Ureter (tissue), 1 donor: Measurements from ENCODE around the gene CD46. TPM values are rescaled to one million over a fixed set of nuclear protein-coding genes. Genes with fewer than 3 reads are reported as not detected.
"Not testable (repeated sequence)": the region's sequence is repeated elsewhere in the genome, so short reads cannot be mapped to it uniquely, and the experiment has no call there.

ENCODE experiments used
- DNase-seq: peaks from one replicate; pipeline ENCODE4 v3.0.0-alpha.2; 2020; ENCODE audit warnings: low spot score
- total RNA-seq: library from RNA; stranded (reverse); gene quantifications from one replicate; pipeline ENCODE4 v1.2.4, GENCODE V29; 2023
- donor health status: DM: yes; HTN: yes; CAD: no.

CD46 gene
- total RNA-seq, result 348 TPM

DNA sequence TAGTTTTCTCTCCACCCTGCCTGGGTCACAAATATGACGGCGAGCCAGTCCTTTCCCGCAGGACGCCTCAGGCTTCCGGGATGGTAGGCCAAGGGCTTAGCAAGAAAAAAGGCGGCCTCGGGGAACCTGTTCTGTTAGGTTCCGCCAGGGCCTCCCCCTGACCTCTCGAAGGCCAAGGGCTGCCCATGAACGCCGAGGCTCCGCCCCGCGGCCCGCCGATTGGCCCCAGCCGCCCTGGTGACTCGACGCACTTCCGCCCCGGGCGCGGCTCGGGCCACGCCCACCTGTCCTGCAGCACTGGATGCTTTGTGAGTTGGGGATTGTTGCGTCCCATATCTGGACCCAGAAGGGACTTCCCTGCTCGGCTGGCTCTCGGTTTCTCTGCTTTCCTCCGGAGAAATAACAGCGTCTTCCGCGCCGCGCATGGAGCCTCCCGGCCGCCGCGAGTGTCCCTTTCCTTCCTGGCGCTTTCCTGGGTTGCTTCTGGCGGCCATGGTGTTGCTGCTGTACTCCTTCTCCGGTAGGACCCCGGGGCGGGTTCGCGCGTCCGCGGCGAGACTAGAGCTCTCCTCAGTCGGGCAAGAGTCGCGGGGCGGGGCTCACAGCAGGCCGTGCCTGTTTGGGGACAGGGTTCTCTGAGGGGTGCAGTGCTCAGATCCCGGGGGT is at the start of gene CD46:
Gene CD46, plus strand, starts transcription at position 265 of the 666 bp plus-strand sequence. Its CDS starts 159 bp downstream, at position 424.
- peak; percentile 97 for DNase-seq

DNA sequence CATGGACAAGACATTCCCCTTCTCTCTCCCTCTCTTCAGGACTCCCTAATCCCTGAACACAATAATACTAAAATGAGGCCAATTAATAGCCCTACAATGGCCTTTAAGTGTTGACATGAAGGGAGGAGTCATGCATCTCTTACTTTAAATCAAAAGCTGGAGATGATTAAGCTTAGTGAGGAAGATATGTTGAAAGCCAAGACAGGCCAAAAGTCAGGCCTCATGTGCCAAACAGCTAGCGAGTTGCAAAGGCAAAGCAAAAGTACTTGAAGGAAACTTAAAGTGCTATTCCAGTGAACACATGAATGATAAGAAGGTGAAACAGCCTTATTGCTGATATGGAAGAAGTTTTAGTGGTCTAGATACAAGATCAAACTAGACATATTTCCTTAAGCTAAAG is 49.5 kb upstream of the CD46 start:
- no peak for DNase-seq

GRCh38 chr1:207703712-207704111 is 48.1 kb upstream of the CD46 start:
- DNase-seq, result no peak

DNA sequence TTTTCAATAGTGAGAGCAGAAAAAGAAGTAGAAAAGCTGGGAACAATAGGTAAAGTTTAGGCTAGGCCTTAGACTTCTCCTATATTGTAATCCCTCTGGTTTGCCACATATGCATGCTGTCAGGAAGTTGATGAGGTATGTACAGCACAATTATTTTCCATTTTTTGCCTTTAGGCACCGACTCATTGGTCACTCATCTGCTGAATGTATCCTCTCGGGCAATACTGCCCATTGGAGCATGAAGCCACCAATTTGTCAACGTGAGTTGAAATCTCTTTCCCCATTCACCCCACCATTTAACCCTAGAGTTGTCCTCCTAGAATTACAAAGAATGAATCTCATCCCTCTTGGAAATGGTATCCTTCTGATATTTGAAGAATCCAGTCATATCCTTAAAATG is 43.9 kb upstream of the CD46 start:
- DNase-seq, result not testable (repeated sequence)

DNA sequence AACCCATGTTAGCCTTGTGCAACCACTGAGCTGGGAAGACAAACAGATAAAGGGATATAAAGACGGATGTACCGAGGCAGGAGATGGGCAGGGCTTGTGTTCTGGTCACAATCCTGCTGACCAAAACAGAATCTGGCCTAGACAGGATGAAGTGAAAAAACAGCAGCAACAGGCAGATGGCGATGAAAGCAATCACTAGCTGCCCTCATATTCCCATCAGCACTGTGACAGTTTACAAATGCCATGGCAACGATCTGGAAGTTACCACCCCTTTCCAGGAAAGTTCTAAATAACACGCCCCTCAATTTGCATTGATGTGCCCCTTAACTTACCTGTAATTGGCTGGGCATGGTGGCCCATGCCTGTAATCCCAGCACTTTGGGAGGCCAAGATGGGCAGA is 40.6 kb upstream of the CD46 start:
- DNase-seq, result no peak

- DNase-seq, result not testable (repeated sequence)
Measured at GRCh38 chr1:207712701-207713100, 39.2 kb upstream of the CD46 start.

DNA sequence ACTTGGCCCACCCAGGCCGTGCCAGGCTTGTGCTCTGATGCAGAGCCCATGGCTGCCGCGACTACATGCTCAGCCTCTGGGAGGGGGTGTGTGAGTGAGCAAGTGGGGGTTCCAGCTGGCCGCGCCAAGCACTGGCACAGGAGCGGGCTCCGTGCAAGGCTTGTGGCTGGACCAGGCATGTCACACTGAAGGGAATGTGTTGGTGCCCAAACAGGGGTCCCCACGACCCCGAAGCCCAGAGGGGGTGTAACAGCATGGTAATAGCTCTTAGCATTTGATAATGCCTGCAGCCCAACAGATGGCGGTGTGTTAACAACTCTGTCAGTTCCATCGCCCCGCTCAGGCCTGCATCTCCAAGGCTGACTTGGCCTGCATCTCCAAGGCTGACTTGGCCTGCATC is 38.3 kb upstream of the CD46 start:
- DNase-seq, result no peak

DNA sequence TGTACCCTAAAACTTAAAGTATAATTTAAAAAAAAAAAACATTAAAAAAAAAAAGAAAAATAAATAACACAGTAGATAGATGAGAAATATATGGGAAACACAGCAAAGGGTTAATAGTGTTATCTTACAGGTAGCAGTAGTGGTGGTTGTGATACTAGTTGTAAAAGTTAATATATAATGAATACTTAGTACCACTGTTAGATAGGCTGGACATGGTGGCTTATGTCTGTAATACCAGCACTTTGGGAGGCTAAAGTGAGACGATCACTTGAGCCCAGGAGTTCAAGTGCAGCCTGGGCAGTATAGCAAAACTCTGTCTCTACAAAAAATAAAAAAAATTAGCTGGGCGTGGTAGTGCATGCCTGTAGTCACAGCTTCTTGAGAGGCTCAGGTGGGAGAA is 32.6 kb upstream of the CD46 start:
- DNase-seq, result no peak

GRCh38 chr1:207728200-207728858 is 23.5 kb upstream of the CD46 start:
- DNase-seq, result not testable (repeated sequence)

DNA sequence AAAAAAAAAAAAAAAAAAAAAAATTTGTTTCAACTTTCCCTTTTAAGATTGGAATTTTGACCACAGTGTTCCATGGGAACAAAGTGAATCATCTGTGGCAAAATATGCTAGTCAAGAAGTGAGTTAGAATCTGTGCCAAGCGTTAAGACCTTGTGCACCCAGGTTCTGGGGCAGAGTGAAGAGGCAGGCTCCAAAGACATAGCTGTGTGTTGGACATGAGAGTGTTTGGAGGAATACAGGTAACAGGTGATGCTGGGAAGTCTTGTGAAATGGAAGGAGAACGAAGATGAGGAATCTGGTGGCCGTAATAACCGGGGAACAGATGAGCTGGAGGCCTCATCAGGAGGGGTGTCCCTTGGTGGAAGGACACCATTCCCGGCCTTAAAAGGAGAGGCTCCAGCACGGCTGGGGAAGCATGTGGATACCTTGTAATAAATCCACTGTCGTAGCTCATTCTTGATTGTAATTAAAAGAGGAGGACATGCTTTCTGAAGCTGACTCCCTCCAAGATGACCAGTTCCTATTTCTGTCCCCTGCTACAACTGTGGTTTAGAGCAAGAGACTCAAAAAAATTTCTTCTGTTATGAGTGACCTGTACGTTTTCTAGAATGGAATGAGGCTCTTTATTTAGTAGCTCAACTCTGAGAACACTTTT is 14.2 kb upstream of the CD46 start:
- not testable (repeated sequence) for DNase-seq

GRCh38 chr1:207738158-207738659 is 13.6 kb upstream of the CD46 start:
- DNase-seq, result not testable (repeated sequence)

DNA sequence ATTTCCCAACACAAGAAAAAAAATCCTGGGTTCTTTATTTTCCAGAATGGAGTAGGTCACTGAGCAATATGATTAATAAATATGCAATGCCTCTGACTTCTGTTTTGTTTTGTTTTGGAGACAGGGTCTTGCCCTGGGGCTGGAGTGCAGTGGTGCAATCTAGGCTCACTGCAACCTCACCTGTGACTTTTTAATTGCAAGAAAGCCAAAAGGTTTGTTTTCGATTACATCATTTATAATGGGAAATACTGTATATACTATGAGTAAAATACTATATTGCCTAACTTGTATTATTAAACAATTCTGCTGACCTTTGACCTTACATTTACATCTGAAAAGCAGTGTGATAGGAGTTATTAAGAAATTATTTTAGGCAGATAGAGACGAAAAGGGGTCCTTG is 11.6 kb upstream of the CD46 start:
- no peak for DNase-seq

DNA sequence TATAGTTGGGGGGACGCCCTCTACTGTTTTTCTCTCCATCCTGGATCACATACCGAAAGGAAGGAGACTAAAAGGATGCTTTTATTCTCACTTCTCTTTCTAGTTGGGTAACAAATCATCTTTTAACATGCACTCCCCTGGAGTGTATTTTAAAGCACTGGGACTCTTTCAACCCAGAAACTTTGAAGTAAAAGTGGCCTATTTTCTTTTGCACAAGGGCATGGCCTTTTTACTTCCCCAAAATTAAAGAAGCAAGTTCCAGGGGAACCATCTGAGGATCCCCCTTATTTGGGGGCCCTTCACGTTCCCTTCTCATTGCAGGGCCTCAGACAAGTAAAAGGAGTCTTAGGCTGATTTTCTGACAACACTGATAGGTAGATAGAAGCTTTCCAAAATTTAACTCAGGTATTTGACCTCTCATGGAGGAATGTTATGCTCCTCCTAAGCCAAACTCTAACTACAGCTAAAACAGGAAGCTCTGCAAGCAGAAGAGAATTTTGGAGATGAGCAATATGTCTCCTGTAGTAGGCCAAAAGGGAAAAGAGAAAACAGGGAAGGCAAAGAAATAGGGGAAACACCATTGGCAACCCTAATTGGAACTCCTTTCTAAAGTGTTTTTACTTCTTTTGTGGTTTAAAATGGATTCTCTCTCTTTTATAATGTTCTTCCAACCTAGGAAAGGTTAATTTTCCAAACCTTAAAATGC is 8.9 kb upstream of the CD46 start:
- DNase-seq, result no peak

GRCh38 chr1:207744000-207744534 is 7.8 kb upstream of the CD46 start:
- no peak for DNase-seq

DNA sequence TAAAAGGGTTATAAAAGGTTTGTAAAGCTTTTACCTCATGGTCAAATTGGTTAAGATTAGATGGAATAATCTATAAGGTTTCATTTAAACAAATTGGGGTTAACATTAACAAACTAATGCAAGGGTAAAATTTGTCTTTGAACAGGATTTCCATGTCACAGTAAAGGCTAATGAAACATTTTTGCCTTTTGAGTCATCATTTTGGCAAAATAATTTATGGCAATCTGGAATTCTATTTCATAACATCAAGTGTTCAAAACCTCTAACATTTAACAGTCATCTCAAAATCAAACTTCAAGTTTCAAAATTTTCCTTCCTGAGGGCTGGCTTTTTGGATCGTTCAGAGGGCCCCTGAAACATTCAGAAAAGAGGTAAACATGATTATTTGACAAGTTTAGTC is 6.6 kb upstream of the CD46 start:
- no peak for DNase-seq

GRCh38 chr1:207745839-207746767 is 5.8 kb upstream of the CD46 start:
- DNase-seq, result no peak

GRCh38 chr1:207747627-207748492 is 4.0 kb upstream of the CD46 start:
- DNase-seq, result no peak

GRCh38 chr1:207748737-207749528 is 2.9 kb upstream of the CD46 start:
- no peak for DNase-seq
